DOHH2 (cell line): ENCODE results near the gene MAPKAPK2.

Source experiments
- H3F3A ChIP-seq: fragments of 200-600 bp; sonication (generic), shearing (Covaris generic); 2 replicates; pipeline ENCODE4 v1.6.0; 2016; ENCODE audit warnings: antibody characterized with exemption, mild to moderate bottlenecking; ENCODE audit not compliant: control insufficient read depth, insufficient read depth
- H3K27ac ChIP-seq: fragments of 200-600 bp; sonication (generic); 2 replicates; pipeline ENCODE4 v1.5.1; 2014; ENCODE audit warnings: low read depth, mild to moderate bottlenecking, low read length, moderate library complexity
- H3K27me3 ChIP-seq: fragments of 200-600 bp; sonication (generic); 2 replicates; pipeline ENCODE4 v1.6.1; 2014; ENCODE audit warnings: mild to moderate bottlenecking, low read length, mixed read lengths; ENCODE audit not compliant: control insufficient read depth
- H3K36me3 ChIP-seq: fragments of 200-600 bp; sonication (generic); 2 replicates; pipeline ENCODE4 v1.6.1; 2014; ENCODE audit warnings: mild to moderate bottlenecking, low read length, moderate library complexity, mixed read lengths; ENCODE audit not compliant: control insufficient read depth
- H3K4me1 ChIP-seq: fragments of 200-600 bp; sonication (generic); 2 replicates; pipeline ENCODE4 v1.6.1; 2014; ENCODE audit warnings: mild to moderate bottlenecking, low read length, mixed read lengths; ENCODE audit not compliant: control insufficient read depth
- H3K4me2 ChIP-seq: fragments of 200-600 bp; sonication (generic); 2 replicates; pipeline ENCODE4 v1.6.0; 2014; ENCODE audit warnings: mild to moderate bottlenecking, low read length, moderate library complexity
- H3K4me3 ChIP-seq: fragments of 200-600 bp; sonication (generic); 2 replicates; pipeline ENCODE4 v1.5.1; 2014; ENCODE audit warnings: mild to moderate bottlenecking, low read length, mixed read lengths
- H3K79me2 ChIP-seq: fragments of 200-600 bp; sonication (generic); 2 replicates; pipeline ENCODE4 v1.6.1; 2014; ENCODE audit warnings: mild to moderate bottlenecking, low read length, mixed read lengths; ENCODE audit not compliant: control insufficient read depth
- H3K9me2 ChIP-seq: fragments of 200-600 bp; sonication (generic); replicated peaks from 2 replicates; pipeline ENCODE4 v1.6.1; 2014; ENCODE audit warnings: mild to moderate bottlenecking, low read length, mixed read lengths; ENCODE audit not compliant: control insufficient read depth
- H3K9me3 ChIP-seq: fragments of 200-600 bp; sonication (generic); 2 replicates; pipeline ENCODE4 v1.6.1; 2014; ENCODE audit warnings: antibody characterized with exemption, low read length, mixed read lengths; ENCODE audit not compliant: control insufficient read depth, insufficient read depth
- H4K20me1 ChIP-seq: fragments of 200-600 bp; sonication (generic); 2 replicates; pipeline ENCODE4 v1.6.0; 2014; ENCODE audit warnings: low read depth, mild to moderate bottlenecking, antibody characterized with exemption, low read length, moderate library complexity; ENCODE audit not compliant: control insufficient read depth, insufficient read depth
- EZH2phosphoT487 ChIP-seq: fragments of 200-600 bp; sonication (generic); IDR thresholded peaks from 2 replicates; pipeline ENCODE4 v1.6.1; 2017; ENCODE audit warnings: borderline replicate concordance, mild to moderate bottlenecking, antibody characterized with exemption, low read length, moderate library complexity, mixed read lengths
- TF ChIP-seq, protein P1 (sequence below): fragments of 200-600 bp; sonication (generic); IDR thresholded peaks from one replicate; pipeline ENCODE4 v1.5.1; 2014; ENCODE audit warnings: antibody characterized with exemption, mild to moderate bottlenecking, low read depth, low read length; ENCODE audit not compliant: poor library complexity, severe bottlenecking

MAPKAPK2 gene

DNA sequence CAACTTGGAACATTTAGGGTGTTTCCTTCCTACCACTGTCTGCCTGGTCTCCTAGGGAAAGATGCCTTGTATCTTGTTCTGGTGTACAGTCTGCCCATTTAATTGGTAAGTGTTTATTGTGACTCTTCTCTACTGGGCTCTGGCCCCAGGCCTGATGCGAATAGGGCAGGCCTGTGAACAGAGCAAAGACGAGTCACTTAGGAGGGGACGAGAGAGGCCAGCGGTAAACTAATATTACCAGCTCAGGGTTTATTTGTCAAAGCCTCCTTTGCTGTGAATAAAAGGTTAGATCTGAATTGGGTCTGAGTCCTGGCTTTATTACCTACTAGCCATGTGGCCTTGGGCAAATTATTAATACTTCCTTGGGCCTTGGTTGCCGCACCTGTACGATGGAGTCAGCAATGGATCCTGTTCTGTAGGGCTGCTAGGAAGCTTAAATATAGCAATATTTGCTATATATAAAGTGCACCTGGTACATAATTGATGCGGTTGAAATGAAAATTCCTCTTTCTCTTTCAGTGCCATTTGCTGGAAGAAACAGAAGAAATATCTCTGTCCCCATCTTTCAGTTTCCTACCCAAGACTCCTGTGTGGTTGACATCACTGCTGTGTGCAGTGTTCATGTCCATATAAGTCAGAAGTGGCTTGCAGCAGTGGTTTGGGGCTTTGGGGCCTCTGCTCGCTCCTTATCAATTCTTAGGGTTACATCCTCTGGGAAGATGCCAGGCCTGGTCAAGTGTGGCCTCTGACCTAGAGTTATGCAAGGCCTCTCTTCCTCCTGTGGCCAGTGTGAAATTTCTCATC, 32.4 kb downstream of the MAPKAPK2 start:
- H3F3A ChIP-seq: no peaks in the 10 kb centered on the region
- H3K27me3 ChIP-seq: no peaks in the 10 kb centered on the region
- peaks cover 6% of the 10 kb centered on the region; the same call in 1 of the 2 replicates for H4K20me1 ChIP-seq
- H3K9me3 ChIP-seq: no peaks in the 10 kb centered on the region
- no peak for TF ChIP-seq EZH2phosphoT487
- TF ChIP-seq, protein P1, sequence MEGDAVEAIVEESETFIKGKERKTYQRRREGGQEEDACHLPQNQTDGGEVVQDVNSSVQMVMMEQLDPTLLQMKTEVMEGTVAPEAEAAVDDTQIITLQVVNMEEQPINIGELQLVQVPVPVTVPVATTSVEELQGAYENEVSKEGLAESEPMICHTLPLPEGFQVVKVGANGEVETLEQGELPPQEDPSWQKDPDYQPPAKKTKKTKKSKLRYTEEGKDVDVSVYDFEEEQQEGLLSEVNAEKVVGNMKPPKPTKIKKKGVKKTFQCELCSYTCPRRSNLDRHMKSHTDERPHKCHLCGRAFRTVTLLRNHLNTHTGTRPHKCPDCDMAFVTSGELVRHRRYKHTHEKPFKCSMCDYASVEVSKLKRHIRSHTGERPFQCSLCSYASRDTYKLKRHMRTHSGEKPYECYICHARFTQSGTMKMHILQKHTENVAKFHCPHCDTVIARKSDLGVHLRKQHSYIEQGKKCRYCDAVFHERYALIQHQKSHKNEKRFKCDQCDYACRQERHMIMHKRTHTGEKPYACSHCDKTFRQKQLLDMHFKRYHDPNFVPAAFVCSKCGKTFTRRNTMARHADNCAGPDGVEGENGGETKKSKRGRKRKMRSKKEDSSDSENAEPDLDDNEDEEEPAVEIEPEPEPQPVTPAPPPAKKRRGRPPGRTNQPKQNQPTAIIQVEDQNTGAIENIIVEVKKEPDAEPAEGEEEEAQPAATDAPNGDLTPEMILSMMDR: no peak
- H3K9me2 ChIP-seq: no peaks in the 10 kb centered on the region
- H3K79me2 ChIP-seq: peaks cover 64% of the 10 kb centered on the region
- no peak overlapping the region for H3K27ac ChIP-seq
- no peaks in the 10 kb centered on the region for H3K36me3 ChIP-seq
- H3K4me2 ChIP-seq: no peak overlapping the region
- peaks cover 28% of the 10 kb centered on the region for H3K4me1 ChIP-seq
- no peak overlapping the region for H3K4me3 ChIP-seq

DNA sequence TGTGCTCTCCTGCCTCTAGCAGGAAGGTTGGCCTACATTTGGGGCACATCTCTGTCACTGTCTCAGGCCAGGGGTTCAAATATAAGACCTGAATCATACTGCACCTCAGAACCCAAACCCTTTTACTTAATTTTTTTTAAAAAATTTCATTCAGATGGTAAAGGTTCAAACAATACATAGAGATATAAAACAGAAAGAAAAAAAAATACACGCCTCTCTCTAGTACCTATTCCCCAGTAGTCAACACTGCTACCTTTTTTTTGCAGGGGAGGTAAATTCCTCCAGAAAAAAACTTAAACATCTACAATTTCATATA, 32.9 kb downstream of the MAPKAPK2 start:
- Histone ChIP-seq H3K27ac (no peak overlapping the region), H3K36me3 (no peaks in the 10 kb centered on the region), H3F3A (no peaks in the 10 kb centered on the region), H3K4me2 (no peak overlapping the region), H3K4me3 (no peak overlapping the region), H3K79me2 (peaks cover 59% of the 10 kb centered on the region), H3K9me2 (no peaks in the 10 kb centered on the region), H3K4me1 (peaks cover 28% of the 10 kb centered on the region), H3K27me3 (no peaks in the 10 kb centered on the region), H4K20me1 (peaks cover 6% of the 10 kb centered on the region; the same call in 1 of the 2 replicates), H3K9me3 (no peaks in the 10 kb centered on the region)
- TF ChIP-seq, protein P1: no peak
- TF ChIP-seq EZH2phosphoT487: no peak

DNA sequence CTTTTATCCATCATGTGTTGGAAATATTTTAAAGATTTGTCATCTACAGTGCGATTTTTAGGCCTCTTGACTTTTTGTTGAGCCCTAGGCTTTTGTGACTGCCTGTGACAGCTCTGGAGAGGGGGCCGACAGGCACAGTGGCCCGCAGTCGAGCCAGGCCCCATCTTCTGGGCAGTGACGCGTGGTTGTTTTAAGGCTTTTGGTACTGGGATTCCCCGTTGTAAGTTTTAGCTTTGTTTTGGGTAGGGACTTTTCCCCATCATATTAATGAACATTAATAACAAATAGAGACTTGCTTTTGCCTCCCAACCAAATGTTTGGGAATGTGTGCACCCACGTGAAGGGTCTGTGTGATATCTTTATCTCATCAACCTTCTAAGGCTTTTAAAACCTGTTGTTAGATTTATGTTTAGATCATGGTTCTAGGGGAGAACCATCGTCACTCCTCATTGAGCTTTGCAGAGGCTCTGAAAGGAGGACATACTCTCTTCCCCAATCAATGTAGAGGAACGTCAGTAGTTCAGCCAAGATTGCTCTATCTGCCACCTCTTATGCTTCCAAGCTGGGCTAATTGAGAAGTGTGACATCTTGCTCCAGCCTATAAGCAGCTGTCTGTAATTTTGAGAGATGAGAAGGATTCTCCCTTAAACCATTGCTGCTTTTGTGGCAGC, 34.6 kb downstream of the MAPKAPK2 start:
- H3K27me3 ChIP-seq: no peaks in the 10 kb centered on the region
- no peaks in the 10 kb centered on the region for H3K36me3 ChIP-seq
- no peaks in the 10 kb centered on the region for H3K9me2 ChIP-seq
- no peak overlapping the region for H3K27ac ChIP-seq
- H3K79me2 ChIP-seq: peaks cover 45% of the 10 kb centered on the region
- H3K4me1 ChIP-seq: peaks cover 28% of the 10 kb centered on the region
- no peaks in the 10 kb centered on the region for H3F3A ChIP-seq
- H3K4me2 ChIP-seq: no peak overlapping the region
- TF ChIP-seq EZH2phosphoT487: no peak
- TF ChIP-seq, protein P1: no peak
- no peaks in the 10 kb centered on the region for H3K9me3 ChIP-seq
- H4K20me1 ChIP-seq: peaks cover 9% of the 10 kb centered on the region; the same call in 1 of the 2 replicates
- no peak overlapping the region for H3K4me3 ChIP-seq
